Stimulated activated naive CD8-positive, alpha-beta T cell treated with anti-CD3 and anti-CD28 coated beads, Interleukin-15, Interleukin-2, amounts not matched to agents 100 ng/mL and 50 ng/mL, for 24 hours (primary cell): ENCODE data around the gene UBE2J1.
A peak's percentile ranks its signal among the peaks of the same experiment; 100 is the strongest.
"Not testable (repeated sequence)": the region's sequence is repeated elsewhere in the genome, so short reads cannot be mapped to it uniquely, and the experiment has no call there.

ENCODE experiments used
- H3K27ac Mint-ChIP-seq: one replicate; pipeline ENCODE4 v1.8.0; 2021; ENCODE audit warnings: mild to moderate bottlenecking, mixed read lengths
- H3K27me3 Mint-ChIP-seq: one replicate; pipeline ENCODE4 v1.8.0; 2021; ENCODE audit warnings: mixed read lengths
- H3K36me3 Mint-ChIP-seq: one replicate; pipeline ENCODE4 v1.8.0; 2021; ENCODE audit warnings: low read depth, mixed read lengths
- H3K4me1 Mint-ChIP-seq: one replicate; pipeline ENCODE4 v1.8.0; 2021; ENCODE audit warnings: low read depth, mixed read lengths
- H3K4me3 Mint-ChIP-seq: one replicate; pipeline ENCODE4 v1.8.0; 2021; ENCODE audit warnings: mild to moderate bottlenecking, mixed read lengths
- H3K9me3 Mint-ChIP-seq: one replicate; pipeline ENCODE4 v1.8.0; 2021; ENCODE audit warnings: mixed read lengths

UBE2J1 gene

DNA sequence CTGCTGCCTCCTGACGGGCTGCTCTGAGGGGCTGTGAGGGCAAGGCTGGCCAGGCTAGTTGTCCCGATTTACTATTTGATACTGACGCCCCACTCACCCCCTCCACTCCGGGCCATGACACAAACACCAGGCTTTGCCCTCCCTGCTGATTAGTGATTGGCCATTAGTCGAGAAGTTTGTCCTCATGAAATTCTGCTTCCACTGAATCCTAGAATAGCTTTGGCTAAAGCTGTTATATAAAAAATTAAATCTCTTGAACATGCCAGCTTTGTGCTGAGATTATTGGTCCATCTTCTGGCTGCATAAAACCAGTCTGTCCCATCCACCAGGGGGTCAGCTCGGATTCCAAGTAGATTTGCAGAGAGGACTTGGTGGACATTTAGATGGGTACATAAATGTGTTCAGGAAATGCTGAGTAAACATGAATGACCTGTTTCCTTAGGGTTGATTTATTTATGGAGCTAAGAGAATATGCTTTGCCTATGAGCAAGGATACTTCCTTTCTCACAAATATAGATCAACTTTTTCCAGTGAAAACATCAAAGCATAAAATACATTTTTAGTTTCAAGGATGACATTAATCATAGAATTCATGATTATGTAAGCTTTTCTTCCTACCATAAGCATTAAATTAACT lies 37.2 kb downstream of the UBE2J1 start, which contains the start of gene GABRR2:
Gene GABRR2, minus strand, starts transcription at position 51 of the 637 bp plus-strand sequence. CDS start 134 bp downstream, outside the sequence.
- Mint-ChIP-seq H3K4me3 (no peak within 1 kb of the TSS), H3K36me3 (peaks cover 18% of the 10 kb centered on the region), H3K9me3 (no peaks in the 10 kb centered on the region), H3K4me1 (no peaks in the 10 kb centered on the region), H3K27me3 (no peaks in the 10 kb centered on the region), H3K27ac (no peak within 1 kb of the TSS)

DNA sequence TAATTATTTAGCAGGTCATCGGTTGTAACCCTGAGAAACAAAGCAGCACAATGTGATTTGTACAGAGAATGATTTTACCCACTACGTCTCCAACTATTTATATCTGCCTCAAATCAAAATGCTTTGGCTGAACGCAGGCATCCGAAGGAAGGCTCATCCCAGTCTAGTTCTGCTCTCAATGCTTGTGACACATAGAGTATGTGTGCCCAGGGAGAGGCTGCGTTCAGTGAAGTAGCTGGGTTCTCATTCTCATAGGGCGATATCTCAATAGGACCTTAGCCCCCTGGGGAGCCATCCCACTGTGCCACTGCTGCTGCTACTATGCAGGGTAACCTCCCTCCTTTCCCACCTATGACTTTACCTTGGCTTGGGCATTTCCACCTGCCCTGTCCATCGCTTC lies 37.8 kb downstream of the UBE2J1 start:
- no peaks in the 10 kb centered on the region for H3K9me3 Mint-ChIP-seq
- no peaks in the 10 kb centered on the region for H3K4me1 Mint-ChIP-seq
- no peak overlapping the region for H3K4me3 Mint-ChIP-seq
- H3K36me3 Mint-ChIP-seq = peaks cover 12% of the 10 kb centered on the region
- no peak overlapping the region for H3K27ac Mint-ChIP-seq
- H3K27me3 Mint-ChIP-seq = no peaks in the 10 kb centered on the region

DNA sequence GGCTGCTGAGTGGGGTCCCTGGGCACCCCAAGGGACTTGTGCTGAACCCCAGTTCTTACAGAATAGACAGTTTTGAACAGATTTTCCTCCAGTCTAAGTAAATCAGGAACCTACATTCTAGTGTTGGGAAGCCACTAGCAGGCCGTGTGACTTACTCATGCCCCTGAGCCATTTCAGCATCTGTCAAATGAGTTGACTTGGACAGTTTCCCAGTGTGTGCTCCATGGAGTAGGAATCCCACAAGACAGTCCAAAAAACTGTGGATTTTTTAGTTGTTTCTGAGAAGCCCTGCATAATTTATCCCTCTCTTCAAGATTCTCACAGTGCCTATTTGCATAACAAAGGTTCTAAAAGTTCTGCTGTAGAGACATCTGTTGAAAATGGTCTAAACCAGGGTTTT lies 39.5 kb downstream of the UBE2J1 start:
- H3K36me3 Mint-ChIP-seq = peaks cover 7% of the 10 kb centered on the region
- no peak overlapping the region for H3K27ac Mint-ChIP-seq
- H3K27me3 Mint-ChIP-seq = no peaks in the 10 kb centered on the region
- no peaks in the 10 kb centered on the region for H3K9me3 Mint-ChIP-seq
- no peaks in the 10 kb centered on the region for H3K4me1 Mint-ChIP-seq
- no peak overlapping the region for H3K4me3 Mint-ChIP-seq

DNA sequence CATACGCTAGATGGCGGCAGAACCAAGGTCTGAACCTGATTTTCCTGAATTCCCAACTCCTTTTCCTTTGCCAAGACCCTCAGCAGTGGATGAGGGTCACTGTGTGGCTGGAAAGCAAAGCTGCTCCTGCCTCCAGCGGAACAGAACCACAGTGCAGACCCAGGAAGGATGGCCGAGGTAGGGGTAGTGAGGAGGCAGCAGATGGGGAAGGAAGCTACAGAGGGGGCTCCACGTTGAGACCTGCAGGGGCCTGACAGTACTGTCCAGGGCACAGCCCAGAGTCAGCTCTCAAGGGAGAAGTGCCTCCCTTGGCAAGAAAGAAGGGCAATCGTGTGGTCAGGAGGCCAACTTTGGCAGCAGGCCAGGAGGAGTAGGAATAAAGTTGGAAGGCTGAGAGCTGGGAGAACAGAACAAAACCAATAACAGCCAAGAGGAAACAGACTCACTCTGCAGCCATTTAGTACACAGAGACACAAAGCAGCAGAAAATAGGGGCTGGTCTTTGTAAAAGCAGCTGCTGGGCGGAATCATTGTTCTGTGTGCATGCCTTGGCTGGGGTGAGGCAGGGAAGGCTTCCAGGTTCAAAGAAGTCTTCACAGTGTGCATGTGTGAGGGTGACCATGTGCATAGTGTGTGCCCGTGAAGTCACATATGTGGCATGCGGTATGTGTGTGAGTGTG lies 40.5 kb downstream of the UBE2J1 start:
- no peak overlapping the region for H3K27ac Mint-ChIP-seq
- H3K4me3 Mint-ChIP-seq = no peak overlapping the region
- H3K36me3 Mint-ChIP-seq = peaks cover 7% of the 10 kb centered on the region
- no peaks in the 10 kb centered on the region for H3K27me3 Mint-ChIP-seq
- H3K9me3 Mint-ChIP-seq = no peaks in the 10 kb centered on the region
- H3K4me1 Mint-ChIP-seq = no peaks in the 10 kb centered on the region

DNA sequence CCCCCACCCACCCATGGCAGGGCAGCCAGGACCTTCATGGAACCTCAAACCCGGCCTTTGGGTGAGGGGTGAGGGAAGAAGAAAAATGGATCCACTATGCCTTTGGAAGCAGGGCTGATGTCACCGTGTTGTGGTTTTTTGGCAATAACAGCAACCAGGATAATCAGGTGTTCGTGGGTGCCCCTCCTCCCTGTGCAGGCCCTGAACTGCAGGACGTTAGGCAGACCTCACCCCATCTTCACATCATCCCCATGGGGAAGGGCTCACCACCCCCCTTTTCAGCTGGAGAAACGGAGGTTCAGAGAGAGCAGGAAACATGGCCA lies 41.0 kb downstream of the UBE2J1 start:
- H3K27me3 Mint-ChIP-seq = no peaks in the 10 kb centered on the region
- H3K4me3 Mint-ChIP-seq = no peak overlapping the region
- peaks cover 7% of the 10 kb centered on the region for H3K36me3 Mint-ChIP-seq
- H3K4me1 Mint-ChIP-seq = no peaks in the 10 kb centered on the region
- H3K27ac Mint-ChIP-seq = no peak overlapping the region
- no peaks in the 10 kb centered on the region for H3K9me3 Mint-ChIP-seq

DNA sequence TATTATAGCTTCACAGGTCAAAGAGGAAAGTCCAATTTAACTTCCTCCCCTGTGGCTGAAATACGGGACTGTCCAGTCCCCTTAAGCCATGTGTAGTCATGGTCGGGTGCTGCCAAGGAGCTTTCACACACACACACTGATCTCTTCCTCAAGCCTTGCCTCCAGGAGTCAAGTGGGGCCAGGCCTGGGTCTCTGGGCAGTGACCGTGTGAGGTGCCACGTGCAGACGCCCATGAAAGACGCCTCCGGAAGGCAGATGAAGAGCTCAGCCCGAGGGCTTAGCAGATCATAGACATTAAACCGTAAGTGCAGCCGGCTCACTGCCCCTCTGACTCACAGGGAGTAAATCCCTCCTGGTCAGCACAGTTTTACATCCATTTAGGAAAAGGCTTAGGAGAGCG lies 41.6 kb downstream of the UBE2J1 start:
- Mint-ChIP-seq H3K4me1 (no peaks in the 10 kb centered on the region), H3K4me3 (no peak overlapping the region), H3K27ac (no peak overlapping the region), H3K9me3 (no peaks in the 10 kb centered on the region), H3K27me3 (no peaks in the 10 kb centered on the region), H3K36me3 (peaks cover 7% of the 10 kb centered on the region)

DNA sequence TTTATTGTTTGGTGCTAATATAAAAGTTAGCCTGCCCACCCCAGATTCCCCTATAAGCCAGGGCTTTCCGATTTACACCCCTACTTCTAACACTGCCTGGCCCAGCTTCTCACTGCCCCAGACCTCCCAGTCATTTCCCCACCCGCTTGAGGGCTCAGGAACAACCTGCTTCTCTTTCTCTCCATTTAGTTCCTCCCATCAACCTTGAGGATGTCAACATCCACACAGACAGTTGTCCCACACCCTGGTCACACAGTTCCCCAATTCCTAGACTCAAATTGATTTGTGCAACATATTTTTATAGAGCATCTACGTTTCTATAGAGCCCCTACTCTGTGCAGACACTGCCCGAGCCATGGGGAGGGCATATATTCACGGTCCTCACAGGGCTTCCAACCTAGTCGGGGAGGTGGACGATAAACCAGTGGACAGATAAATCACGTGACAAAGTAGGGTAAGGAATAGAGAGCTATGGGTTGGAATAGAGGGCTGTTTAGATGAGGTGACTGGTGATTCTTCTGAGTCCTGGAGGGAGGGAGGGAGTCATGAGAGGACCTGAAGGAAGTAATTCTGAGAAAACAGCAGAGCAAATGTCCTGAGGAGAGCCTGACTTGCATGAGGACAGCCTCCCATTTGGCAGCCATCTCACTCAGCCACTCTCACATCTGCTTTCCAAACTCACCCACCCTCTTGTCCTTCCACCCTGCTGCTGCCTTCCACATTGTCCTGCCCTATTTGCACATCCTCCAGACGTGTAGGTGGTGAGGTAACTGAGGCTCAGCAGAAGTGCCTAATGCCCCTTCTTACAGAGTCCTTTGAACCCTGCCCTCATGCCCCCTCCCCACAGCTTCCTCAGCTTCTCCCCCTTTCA lies 43.8 kb downstream of the UBE2J1 start:
- H3K36me3 Mint-ChIP-seq = no peaks in the 10 kb centered on the region
- no peaks in the 10 kb centered on the region for H3K4me1 Mint-ChIP-seq
- no peak overlapping the region for H3K4me3 Mint-ChIP-seq
- H3K27me3 Mint-ChIP-seq = no peaks in the 10 kb centered on the region
- H3K27ac Mint-ChIP-seq = no peak overlapping the region
- H3K9me3 Mint-ChIP-seq = no peaks in the 10 kb centered on the region

DNA sequence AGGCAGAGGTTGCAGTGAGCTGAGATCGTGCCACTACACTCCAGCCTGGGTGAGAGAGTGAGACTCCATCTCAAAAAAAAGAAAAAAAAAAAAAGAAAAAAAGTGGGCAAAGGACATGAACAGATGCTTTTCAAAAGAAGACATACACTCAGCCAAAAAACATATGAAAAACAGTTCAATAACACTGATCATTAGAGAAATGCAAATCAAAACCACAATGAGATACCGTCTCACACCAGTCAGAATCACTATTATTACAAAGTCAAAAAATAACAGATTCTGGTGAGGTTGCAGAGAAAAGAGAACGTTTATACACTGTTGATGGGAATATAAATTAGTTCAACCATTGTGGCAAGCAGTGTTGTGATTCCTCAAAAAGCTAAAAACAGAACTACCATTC lies 48.0 kb downstream of the UBE2J1 start:
- not testable (repeated sequence) for H3K36me3 Mint-ChIP-seq, H3K27ac Mint-ChIP-seq, H3K4me1 Mint-ChIP-seq, H3K27me3 Mint-ChIP-seq, H3K4me3 Mint-ChIP-seq, H3K9me3 Mint-ChIP-seq

DNA sequence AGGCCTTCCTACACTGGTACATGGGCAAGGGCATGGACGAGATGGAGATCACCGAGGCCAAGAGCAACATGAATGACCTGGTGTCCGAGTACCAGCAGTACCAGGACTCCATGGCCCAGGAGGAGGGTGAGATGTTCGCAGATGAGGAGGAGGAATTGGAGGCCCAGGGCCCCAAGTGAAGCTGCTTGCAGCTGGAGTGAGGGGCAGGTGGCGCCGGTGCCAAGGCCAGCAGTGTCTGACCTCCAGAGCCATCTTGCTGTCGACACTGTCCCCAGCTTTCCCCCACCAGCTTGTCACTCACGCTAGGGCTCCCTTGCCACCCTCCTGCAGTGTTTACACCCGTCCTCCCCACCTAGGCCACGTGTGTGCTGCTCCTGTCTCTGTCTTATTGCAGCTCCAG lies 49.6 kb downstream of the UBE2J1 start:
- Mint-ChIP-seq H3K4me3 (no peak overlapping the region), H3K36me3 (no peaks in the 10 kb centered on the region), H3K4me1 (peaks cover 20% of the 10 kb centered on the region), H3K27me3 (no peaks in the 10 kb centered on the region), H3K27ac (no peak overlapping the region), H3K9me3 (no peaks in the 10 kb centered on the region)

DNA sequence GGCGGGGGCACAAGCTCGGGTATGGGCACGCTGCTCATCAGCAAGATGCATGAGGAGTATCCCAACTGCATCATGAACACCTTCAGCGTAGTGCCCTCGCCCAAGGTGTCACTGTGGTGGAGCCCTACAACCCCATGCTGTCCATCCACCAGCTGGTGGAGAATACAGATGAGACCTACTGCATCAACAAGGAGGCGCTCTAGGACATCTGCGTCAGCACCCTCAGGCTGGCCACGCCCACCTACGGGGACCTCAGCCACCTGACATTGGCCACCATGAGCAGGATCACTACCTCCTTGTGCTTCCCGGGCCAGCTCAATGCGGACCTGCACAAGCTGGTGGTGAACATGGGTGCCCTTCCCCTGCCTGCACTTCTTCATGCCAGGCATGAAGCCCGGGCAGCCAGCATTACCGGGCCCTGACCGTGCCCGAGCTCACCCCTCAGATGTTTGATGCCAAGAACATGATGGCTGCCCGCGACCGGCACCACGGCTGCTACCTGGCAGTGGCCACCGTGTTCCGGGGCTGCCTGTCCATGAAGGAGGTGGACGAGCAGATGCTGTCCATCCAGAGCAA lies 50.2 kb downstream of the UBE2J1 start:
- Mint-ChIP-seq H3K27me3 (no peaks in the 10 kb centered on the region), H3K36me3 (no peaks in the 10 kb centered on the region), H3K4me1 (peaks cover 26% of the 10 kb centered on the region), H3K4me3 (no peak overlapping the region), H3K27ac (no peak overlapping the region), H3K9me3 (no peaks in the 10 kb centered on the region)

DNA sequence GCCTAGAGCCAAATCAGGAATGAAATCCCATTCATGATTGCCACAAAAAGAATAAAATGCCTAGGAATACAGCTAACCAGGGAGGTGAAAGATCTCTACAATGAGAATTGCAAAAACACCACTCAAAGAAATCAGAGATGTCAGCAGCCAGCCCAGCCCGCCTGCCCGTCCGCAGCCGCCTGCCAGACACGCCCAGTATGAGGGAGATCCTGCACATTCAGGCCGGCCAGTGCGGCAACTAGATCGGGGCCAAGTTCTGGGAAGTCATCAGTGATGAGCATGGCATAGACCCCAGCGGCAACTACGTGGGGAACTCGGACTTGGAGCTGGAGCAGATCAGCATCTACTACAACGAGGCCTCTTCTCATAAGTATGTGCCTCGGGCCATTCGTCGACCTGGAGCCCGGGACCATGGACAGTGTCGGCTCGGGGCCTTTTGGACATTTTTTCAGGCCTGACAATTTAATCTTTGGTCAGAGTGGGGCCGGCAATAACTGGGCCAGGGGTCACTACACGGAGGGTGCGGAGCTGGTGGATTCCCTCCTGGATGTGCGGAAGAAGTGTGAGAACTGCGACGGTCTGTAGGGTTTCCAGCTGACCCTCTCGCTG lies 50.8 kb downstream of the UBE2J1 start:
- no peak overlapping the region for H3K27ac Mint-ChIP-seq
- no peaks in the 10 kb centered on the region for H3K27me3 Mint-ChIP-seq
- H3K4me1 Mint-ChIP-seq = peaks cover 28% of the 10 kb centered on the region
- no peaks in the 10 kb centered on the region for H3K9me3 Mint-ChIP-seq
- no peaks in the 10 kb centered on the region for H3K36me3 Mint-ChIP-seq
- no peak overlapping the region for H3K4me3 Mint-ChIP-seq

DNA sequence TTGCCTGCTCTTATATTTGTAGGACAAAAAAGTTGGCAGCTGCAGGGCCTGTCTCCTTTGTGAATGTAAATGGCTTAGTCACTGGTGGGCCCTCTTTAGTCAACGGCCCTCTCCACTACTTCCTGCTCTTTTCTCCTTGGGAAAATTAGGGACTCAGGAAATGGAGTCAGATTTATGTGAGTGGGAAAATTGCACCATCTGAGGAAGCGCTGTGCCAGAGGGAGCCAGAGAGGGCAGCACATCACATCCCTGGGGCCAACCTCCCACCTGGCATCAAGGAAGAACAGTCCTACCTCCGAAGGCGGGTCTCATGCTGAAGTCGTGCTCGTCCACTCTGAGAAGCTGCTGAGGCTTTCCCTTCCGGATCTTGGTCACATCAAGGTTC lies 53.1 kb downstream of the UBE2J1 start:
- Mint-ChIP-seq H3K36me3 (no peaks in the 10 kb centered on the region), H3K4me1 (peaks cover 28% of the 10 kb centered on the region), H3K27ac (no peak overlapping the region), H3K9me3 (no peaks in the 10 kb centered on the region), H3K27me3 (no peaks in the 10 kb centered on the region), H3K4me3 (no peak overlapping the region)

DNA sequence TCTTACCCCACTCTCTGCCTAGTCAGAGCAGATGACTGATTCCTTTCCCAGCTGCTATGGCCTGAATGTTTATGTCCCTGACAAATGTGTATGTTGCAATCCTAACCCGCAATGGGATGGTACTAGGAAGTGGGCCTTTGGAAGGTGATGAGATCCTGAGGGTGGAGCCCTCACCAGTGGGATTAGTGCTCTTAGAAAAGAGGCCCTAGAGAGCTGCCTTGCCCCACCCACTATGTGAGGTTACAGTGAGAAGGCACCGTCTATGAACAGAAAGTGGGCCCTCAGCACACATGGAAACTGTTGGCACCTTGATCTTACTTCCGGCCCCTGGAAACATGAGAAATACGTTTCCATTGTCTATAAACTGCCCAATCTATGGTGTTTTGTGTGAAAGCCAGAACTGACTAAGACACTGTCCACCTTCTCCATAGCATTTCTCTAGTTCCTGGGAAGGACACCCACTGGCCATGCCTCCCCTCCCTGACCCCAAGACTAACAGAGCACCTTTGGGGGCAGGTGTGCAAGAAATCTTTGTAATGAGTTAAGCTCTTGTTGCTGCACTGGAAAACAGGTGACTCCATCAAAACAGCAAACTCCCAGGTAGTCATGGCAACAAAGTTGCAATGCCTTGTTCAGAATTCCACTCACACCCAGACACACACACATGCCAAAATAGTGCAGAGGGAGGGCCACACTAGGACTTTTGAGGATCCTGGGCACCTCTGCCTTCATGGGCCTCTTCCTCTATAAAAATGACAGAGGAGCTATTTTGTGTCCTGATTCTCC lies 53.6 kb downstream of the UBE2J1 start:
- H3K4me1 Mint-ChIP-seq = peaks cover 28% of the 10 kb centered on the region
- peak overlapping the region; percentile 89 for H3K27ac Mint-ChIP-seq
- H3K4me3 Mint-ChIP-seq = peak overlapping the region; percentile 32
- no peaks in the 10 kb centered on the region for H3K36me3 Mint-ChIP-seq
- H3K9me3 Mint-ChIP-seq = no peaks in the 10 kb centered on the region
- no peaks in the 10 kb centered on the region for H3K27me3 Mint-ChIP-seq

DNA sequence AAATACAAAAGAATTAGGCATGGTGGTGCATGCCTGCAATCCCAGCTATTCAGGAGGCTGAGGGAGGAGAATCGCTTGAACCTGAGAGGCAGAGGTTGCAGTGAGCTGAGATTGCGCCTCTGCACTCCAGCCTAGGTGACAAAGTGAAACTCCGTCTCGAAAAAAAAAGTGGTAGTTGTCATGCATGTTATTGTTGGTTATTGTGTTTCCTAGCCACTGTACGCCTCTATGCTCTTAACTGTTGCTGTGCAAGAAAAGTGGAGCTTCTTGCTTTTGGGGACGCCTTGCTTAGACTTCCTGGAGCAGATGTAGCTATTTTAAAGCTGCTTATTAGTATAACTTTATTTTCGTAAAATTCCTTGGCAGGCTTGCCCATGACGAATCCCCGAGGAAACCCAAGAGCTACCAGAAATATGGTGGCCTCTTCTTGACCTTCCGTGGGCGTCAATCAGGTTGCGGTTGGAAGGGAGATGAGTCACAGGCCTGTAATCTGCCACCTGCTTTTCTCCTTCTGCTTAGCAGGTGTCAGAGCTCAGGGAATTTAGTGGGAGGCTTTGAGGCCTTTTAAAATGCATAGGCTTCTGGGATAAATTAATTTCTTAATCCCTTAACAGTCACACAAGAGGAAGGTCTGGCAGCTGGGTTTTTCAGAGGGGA lies 54.7 kb downstream of the UBE2J1 start:
- Mint-ChIP-seq H3K36me3 (no peaks in the 10 kb centered on the region), H3K27ac (peak overlapping the region; percentile 89), H3K4me3 (peak overlapping the region; percentile 69), H3K27me3 (no peaks in the 10 kb centered on the region), H3K9me3 (no peaks in the 10 kb centered on the region), H3K4me1 (peaks cover 28% of the 10 kb centered on the region)
